Keratinocyte (primary cell): ENCODE measurements around the gene RAB4A. TPM values are rescaled to one million over a fixed set of nuclear protein-coding genes. Genes with fewer than 3 reads are reported as not detected.

Source experiments
- DNase-seq: peaks from one replicate; pipeline ENCODE4 v3.0.0-alpha.2; 2011; ENCODE audit warnings: low read depth, missing footprints, low spot score
- FAIRE-seq: peaks from 2 replicates; lab custom pipeline; 2011; peaks lifted over from hg19 to GRCh38; lab: Jason Lieb, UNC
- H2AFZ ChIP-seq: 2 replicates; pipeline ENCODE4 v1.6.0; 2012; ENCODE audit warnings: low read length, control low read depth, inconsistent platforms; ENCODE audit not compliant: control insufficient read depth
- H3K27ac ChIP-seq: 2 replicates; pipeline ENCODE4 v1.5.1; 2011; ENCODE audit warnings: low read length; ENCODE audit not compliant: control insufficient read depth, insufficient read depth
- H3K27me3 ChIP-seq: 3 replicates; pipeline ENCODE4 v1.6.0; 2011; ENCODE audit warnings: low read length; ENCODE audit not compliant: control insufficient read depth, insufficient read depth; ENCODE audit errors: extremely low read depth
- H3K36me3 ChIP-seq, 2 experiments: 2 replicates in 1 of 2; 3 replicates in 1 of 2; pipeline ENCODE4 v1.5.1; 2011; ENCODE audit warnings: low read length in 2 of 2, mild to moderate bottlenecking in 1 of 2; ENCODE audit not compliant: control insufficient read depth in 2 of 2, insufficient read depth in 2 of 2; ENCODE audit errors: extremely low read depth in 1 of 2
- H3K4me1 ChIP-seq: 3 replicates; pipeline ENCODE4 v1.5.1; 2011; ENCODE audit warnings: low read length; ENCODE audit not compliant: control insufficient read depth, insufficient read depth; ENCODE audit errors: extremely low read depth
- H3K4me2 ChIP-seq: 3 replicates; pipeline ENCODE4 v1.6.0; 2011; ENCODE audit warnings: low read depth, low read length; ENCODE audit not compliant: control insufficient read depth, insufficient read depth; ENCODE audit errors: extremely low read depth
- H3K4me3 ChIP-seq, 3 experiments: fragments of 200-600 bp in 1 of 3; sonication (generic) in 1 of 3; 2 replicates in 2 of 3; 3 replicates in 1 of 3; pipeline ENCODE4 v1.5.1; 2011 to 2016; ENCODE audit warnings: low read length in 3 of 3, mild to moderate bottlenecking in 3 of 3, control low read depth in 2 of 3, inconsistent platforms in 1 of 3, low read depth in 1 of 3, mixed read lengths in 1 of 3, mixed run types in 1 of 3, moderate library complexity in 1 of 3; ENCODE audit not compliant: control insufficient read depth in 2 of 3, insufficient read depth in 2 of 3; ENCODE audit errors: extremely low read depth in 1 of 3
- H3K79me2 ChIP-seq: 2 replicates; pipeline ENCODE4 v1.6.0; 2012; ENCODE audit warnings: low read length; ENCODE audit not compliant: control insufficient read depth, insufficient read depth
- H3K9ac ChIP-seq: 3 replicates; pipeline ENCODE4 v1.6.0; 2011; ENCODE audit warnings: low read length; ENCODE audit not compliant: control insufficient read depth, insufficient read depth; ENCODE audit errors: extremely low read depth
- H3K9me1 ChIP-seq: 3 replicates; pipeline ENCODE4 v1.6.0; 2011; ENCODE audit warnings: low read length; ENCODE audit not compliant: control insufficient read depth, insufficient read depth; ENCODE audit errors: extremely low read depth
- H3K9me3 ChIP-seq: 2 replicates; pipeline ENCODE4 v1.5.1; 2012; ENCODE audit warnings: low read depth, low read length; ENCODE audit not compliant: control insufficient read depth
- H4K20me1 ChIP-seq: 3 replicates; pipeline ENCODE4 v1.6.0; 2011; ENCODE audit warnings: low read length; ENCODE audit not compliant: control insufficient read depth, insufficient read depth; ENCODE audit errors: extremely low read depth
- EZH2 ChIP-seq: IDR thresholded peaks from one replicate; pipeline ENCODE4 v1.6.1; 2012; ENCODE audit warnings: inconsistent platforms, mild to moderate bottlenecking, low read length, moderate library complexity
- dilution Hi-C: fragments of 300-500 bp; cut with MboI; formaldehyde crosslinking; loops from one replicate; pipeline ENCODE4 v1.7.0; 2020; ENCODE audit warnings: low sequenced_read_pairs; ENCODE audit not compliant: extremely low pct_ligation_motif_present
- polyA plus RNA-seq, 5 experiments: library from polyadenylated mRNA; depleted of rRNA in 3 of 5; stranded (reverse) in 3 of 5; stranded (forward) in 1 of 5; unstranded in 1 of 5; fragments of >200 nt; gene quantifications; 1 replicate in 1 of 5; 2 replicates in 3 of 5; 3 replicates in 1 of 5; pipeline versions ENCODE4 v1.2.1 to v1.2.3, GENCODE V29; 2011 to 2012; ENCODE audit warnings: missing spikeins in 2 of 5, low read depth in 1 of 5, low replicate concordance in 1 of 5
- TF ChIP-seq, protein P1 (sequence below), 3 experiments: IDR thresholded peaks in 1 of 3; conservative IDR thresholded peaks in 1 of 3; optimal IDR thresholded peaks in 1 of 3; 2 replicates in 2 of 3; 3 replicates in 1 of 3; pipeline versions ENCODE3 to v1.5.1; 2011; ENCODE audit warnings: low read length in 3 of 3, mild to moderate bottlenecking in 3 of 3, moderate library complexity in 2 of 3, control low read depth in 1 of 3, inconsistent platforms in 1 of 3; ENCODE audit not compliant: insufficient read depth in 2 of 3; ENCODE audit errors: extremely low read depth in 1 of 3

RAB4A gene
- polyA plus RNA-seq, 1 donor (not counting 4 experiments of a cell fraction or from before 2014, with no cell fraction given): 54.7 TPM

DNA sequence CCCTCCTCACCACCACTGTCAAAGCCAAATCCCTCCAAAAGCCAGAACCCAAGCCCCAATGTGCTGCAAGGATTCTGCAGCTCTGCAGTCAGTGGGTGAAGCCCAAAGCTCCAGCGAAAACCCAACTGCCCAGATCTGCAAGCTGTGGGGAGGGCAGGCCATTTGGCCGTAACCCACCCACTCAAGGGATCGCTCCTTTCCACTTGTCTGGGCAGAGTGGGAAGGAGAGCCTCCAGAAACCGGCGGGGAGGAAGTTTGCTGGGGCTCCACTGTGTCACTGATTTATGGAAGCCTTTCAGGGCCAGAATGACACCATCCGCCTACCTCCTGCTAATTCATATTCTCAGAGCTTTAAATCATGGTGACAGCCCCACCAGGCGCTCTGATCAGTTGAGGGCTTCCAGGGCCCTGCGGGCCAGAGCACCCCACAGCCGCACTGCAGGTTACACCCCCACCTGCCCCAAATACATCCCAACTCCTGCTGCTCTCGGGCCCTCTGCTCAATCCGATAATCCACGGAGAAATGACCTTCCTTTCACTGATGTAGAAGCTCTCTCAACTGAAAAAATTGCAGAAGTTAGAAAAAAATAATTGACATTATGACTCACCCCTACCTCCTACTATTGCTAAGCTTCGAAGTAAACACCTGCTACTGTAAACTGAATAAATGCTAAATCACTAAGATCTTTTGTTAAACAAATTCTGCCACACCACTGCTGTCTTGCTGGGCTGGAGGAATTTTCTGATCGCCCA is 40.6 kb upstream of the RAB4A start:
- H3K4me3 ChIP-seq: no peak overlapping the region
- H3K36me3 ChIP-seq: no peaks in the 10 kb centered on the region
- dilution Hi-C loops: no loop called here
- no peaks in the 10 kb centered on the region for H4K20me1 ChIP-seq
- no peak for TF ChIP-seq EZH2
- TF ChIP-seq, protein P1, sequence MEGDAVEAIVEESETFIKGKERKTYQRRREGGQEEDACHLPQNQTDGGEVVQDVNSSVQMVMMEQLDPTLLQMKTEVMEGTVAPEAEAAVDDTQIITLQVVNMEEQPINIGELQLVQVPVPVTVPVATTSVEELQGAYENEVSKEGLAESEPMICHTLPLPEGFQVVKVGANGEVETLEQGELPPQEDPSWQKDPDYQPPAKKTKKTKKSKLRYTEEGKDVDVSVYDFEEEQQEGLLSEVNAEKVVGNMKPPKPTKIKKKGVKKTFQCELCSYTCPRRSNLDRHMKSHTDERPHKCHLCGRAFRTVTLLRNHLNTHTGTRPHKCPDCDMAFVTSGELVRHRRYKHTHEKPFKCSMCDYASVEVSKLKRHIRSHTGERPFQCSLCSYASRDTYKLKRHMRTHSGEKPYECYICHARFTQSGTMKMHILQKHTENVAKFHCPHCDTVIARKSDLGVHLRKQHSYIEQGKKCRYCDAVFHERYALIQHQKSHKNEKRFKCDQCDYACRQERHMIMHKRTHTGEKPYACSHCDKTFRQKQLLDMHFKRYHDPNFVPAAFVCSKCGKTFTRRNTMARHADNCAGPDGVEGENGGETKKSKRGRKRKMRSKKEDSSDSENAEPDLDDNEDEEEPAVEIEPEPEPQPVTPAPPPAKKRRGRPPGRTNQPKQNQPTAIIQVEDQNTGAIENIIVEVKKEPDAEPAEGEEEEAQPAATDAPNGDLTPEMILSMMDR (optimal IDR thresholded peaks at IDR 0.05 in 1 of 3, IDR thresholded peaks at IDR 0.05 in 1 of 3, conservative IDR thresholded peaks at IDR 0.05 in 1 of 3; ENCODE audit: extremely low read depth in 1 of 3, insufficient read depth in 2 of 3, low read length in 3 of 3): no peak
- no peak for FAIRE-seq
- H3K27ac ChIP-seq: peak overlapping the region; percentile 65
- H3K79me2 ChIP-seq: no peaks in the 10 kb centered on the region
- H3K9me1 ChIP-seq: no peaks in the 10 kb centered on the region
- H3K4me2 ChIP-seq: peak overlapping the region; percentile 81
- DNase-seq: no peak
- peaks cover 42% of the 10 kb centered on the region for H3K4me1 ChIP-seq
- no peaks in the 10 kb centered on the region for H3K27me3 ChIP-seq
- no peak overlapping the region for H2AFZ ChIP-seq
- peak overlapping the region; percentile 56 for H3K9ac ChIP-seq
- no peaks in the 10 kb centered on the region for H3K9me3 ChIP-seq

GRCh38 chr1:229230893-229231753 is 39.8 kb upstream of the RAB4A start:
- peak overlapping the region; percentile 76 for H3K4me2 ChIP-seq
- no peak overlapping the region for H2AFZ ChIP-seq
- H3K9me3 ChIP-seq: no peaks in the 10 kb centered on the region
- H3K36me3 ChIP-seq: no peaks in the 10 kb centered on the region
- peak overlapping the region in 1 of 3 experiments; percentile 33 for H3K4me3 ChIP-seq
- peak overlapping the region; percentile 56 for H3K27ac ChIP-seq
- dilution Hi-C loops: no loop called here
- no peaks in the 10 kb centered on the region for H4K20me1 ChIP-seq
- H3K9me1 ChIP-seq: no peaks in the 10 kb centered on the region
- DNase-seq (peak; percentile 80), FAIRE-seq (peak; percentile 39)
- H3K79me2 ChIP-seq: no peaks in the 10 kb centered on the region
- no peak for TF ChIP-seq EZH2
- TF ChIP-seq, protein P1 (optimal IDR thresholded peaks at IDR 0.05 in 1 of 3, IDR thresholded peaks at IDR 0.05 in 1 of 3, conservative IDR thresholded peaks at IDR 0.05 in 1 of 3; ENCODE audit: extremely low read depth in 1 of 3, insufficient read depth in 2 of 3, low read length in 3 of 3): no peak
- no peaks in the 10 kb centered on the region for H3K27me3 ChIP-seq
- peak overlapping the region; percentile 48 for H3K9ac ChIP-seq
- peaks cover 39% of the 10 kb centered on the region for H3K4me1 ChIP-seq
